Sigmoid colon (tissue), 7 donors: ENCODE results near the gene STAT4. TPM values are rescaled to one million over a fixed set of nuclear protein-coding genes. Genes with fewer than 3 reads are reported as not detected.

Source experiments
- DNase-seq: peaks from one replicate; pipeline ENCODE4 v3.0.0-alpha.2; 2019
- H3K27ac ChIP-seq, 4 donors: fragments of 200-600 bp; sonication (generic); one replicate each; pipeline ENCODE4 v1.5.1; 2016 to 2019; ENCODE audit warnings: mild to moderate bottlenecking in 1 of 4
- H3K27me3 ChIP-seq, 3 donors: fragments of 200-600 bp; sonication (generic); one replicate each; pipeline ENCODE4 v1.5.1; 2019; ENCODE audit warnings: mild to moderate bottlenecking in 1 of 3
- H3K36me3 ChIP-seq, 4 donors: fragments of 200-600 bp; sonication (generic); one replicate each; pipeline ENCODE4 v1.5.1; 2016 to 2019
- H3K4me1 ChIP-seq, 4 donors: fragments of 200-600 bp; sonication (generic); one replicate each; pipeline ENCODE4 v1.5.1; 2017 to 2019
- H3K4me3 ChIP-seq, 4 donors: fragments of 200-600 bp; sonication (generic); one replicate each; pipeline ENCODE4 v1.5.1; 2017 to 2019; ENCODE audit warnings: mild to moderate bottlenecking in 2 of 4, moderate library complexity in 1 of 4
- H3K9me3 ChIP-seq, 4 donors: fragments of 200-600 bp in 3 of 4; sonication (generic) in 3 of 4; one replicate each; pipeline versions ENCODE4 v1.5.1 to v1.6.1; 2013 to 2019
- EP300 ChIP-seq, 4 donors: sonication (generic); formaldehyde crosslinking; IDR thresholded peaks; one replicate each; pipeline ENCODE4 v1.6.1; 2017; ENCODE audit warnings: antibody characterized with exemption in 4 of 4
- POLR2A ChIP-seq, 2 donors: fragments of 450-650 bp; IDR thresholded peaks; one replicate each; pipeline ENCODE4 v1.6.1; 2016; ENCODE audit warnings: antibody characterized with exemption in 2 of 2, mild to moderate bottlenecking in 2 of 2, moderate library complexity in 2 of 2
- POLR2AphosphoS5 ChIP-seq, 4 donors: sonication (generic); formaldehyde crosslinking; IDR thresholded peaks; one replicate each; pipeline ENCODE4 v1.6.1; 2017; ENCODE audit warnings: antibody characterized with exemption in 4 of 4
- WGBS, 2 donors: extraction: QIAGEN DNeasy Blood & Tissue Kit; methylation state at CpG; one replicate each; pipeline ENCODE4 v1.1.7; 2013; 5-methylcytosine and 5-hydroxymethylcytosine counted together
- intact Hi-C: fragments of 100-400 bp; cut with DNase I; formaldehyde crosslinking; loops from one replicate; pipeline ENCODE4 v1.15.1; 2023
- polyA plus RNA-seq, 3 donors: library from polyadenylated mRNA; stranded (reverse); fragments of 200-250 nt; gene quantifications; one replicate each; pipeline ENCODE4 v1.2.3, GENCODE V29; 2013
- total RNA-seq, 4 donors: library from RNA; depleted of rRNA; stranded (reverse); fragments of >200 nt; gene quantifications; one replicate each; pipeline ENCODE4 v1.1.0, GENCODE V29; 2016
- TF ChIP-seq, protein P1 (sequence below), 4 experiments: fragments of 450-650 bp in 3 of 4; fragments of 200-600 bp in 1 of 4; IDR thresholded peaks; one replicate each; pipeline ENCODE4 v1.5.1; 2016 to 2019; ENCODE audit warnings: antibody characterized with exemption in 4 of 4, mild to moderate bottlenecking in 3 of 4, moderate library complexity in 2 of 4
- donor health status: healthy with polysubstance abuse.
- donor health status: Bipolar disorder and iron deficiency.
- donor health status: healthy.

Gene STAT4, protein sequence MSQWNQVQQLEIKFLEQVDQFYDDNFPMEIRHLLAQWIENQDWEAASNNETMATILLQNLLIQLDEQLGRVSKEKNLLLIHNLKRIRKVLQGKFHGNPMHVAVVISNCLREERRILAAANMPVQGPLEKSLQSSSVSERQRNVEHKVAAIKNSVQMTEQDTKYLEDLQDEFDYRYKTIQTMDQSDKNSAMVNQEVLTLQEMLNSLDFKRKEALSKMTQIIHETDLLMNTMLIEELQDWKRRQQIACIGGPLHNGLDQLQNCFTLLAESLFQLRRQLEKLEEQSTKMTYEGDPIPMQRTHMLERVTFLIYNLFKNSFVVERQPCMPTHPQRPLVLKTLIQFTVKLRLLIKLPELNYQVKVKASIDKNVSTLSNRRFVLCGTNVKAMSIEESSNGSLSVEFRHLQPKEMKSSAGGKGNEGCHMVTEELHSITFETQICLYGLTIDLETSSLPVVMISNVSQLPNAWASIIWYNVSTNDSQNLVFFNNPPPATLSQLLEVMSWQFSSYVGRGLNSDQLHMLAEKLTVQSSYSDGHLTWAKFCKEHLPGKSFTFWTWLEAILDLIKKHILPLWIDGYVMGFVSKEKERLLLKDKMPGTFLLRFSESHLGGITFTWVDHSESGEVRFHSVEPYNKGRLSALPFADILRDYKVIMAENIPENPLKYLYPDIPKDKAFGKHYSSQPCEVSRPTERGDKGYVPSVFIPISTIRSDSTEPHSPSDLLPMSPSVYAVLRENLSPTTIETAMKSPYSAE
- total RNA-seq (1 to 10 TPM in 1 of 4 donors, under 1 TPM in 2, not detected in 1; 0.68 to 2.3 (median 0.71) TPM), polyA plus RNA-seq (1 to 10 TPM in 1 of 3 donors, under 1 TPM in 2; 0.46 to 4.6 (median 0.60) TPM)

DNA sequence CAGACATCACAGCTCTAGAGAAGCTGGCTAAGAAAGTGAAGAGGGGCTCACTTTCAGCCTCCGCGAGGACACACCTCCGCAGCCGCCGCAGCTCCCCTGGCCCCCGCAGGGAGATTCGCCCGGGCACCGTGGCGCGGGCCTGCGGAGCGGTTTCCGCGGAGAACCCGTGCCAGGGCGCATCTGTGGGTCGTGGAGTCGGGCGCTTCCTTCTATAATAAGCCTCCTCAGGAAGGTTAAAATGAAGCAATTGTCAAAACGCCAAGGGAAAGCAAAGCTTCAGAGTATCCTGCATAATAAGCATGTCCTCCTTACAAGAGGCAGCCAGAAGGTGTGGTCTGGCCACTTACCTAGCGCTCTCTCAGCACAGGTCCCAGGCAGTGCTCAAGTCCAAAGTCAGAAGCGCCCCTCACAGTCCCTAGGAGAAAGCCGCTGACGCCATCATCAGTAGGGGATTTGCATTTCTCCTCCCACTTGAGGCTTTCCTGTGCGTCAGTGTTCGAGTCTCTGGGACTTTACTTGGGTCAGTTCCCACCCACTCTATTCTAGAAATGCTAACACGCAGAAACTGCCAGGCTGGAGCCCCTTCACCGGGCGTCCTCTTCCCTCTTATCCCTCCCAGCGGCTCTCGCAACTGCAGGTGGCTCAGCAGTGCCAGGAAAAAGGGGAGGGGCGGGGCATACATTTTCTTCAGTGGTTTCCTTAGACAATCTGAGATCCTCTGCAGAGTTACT is at the start of gene STAT4:
TSS of gene STAT4 (minus strand) at position 395 of the 731 bp plus-strand sequence. CDS start 2,791 bp downstream, outside the sequence.
- WGBS, 2 donors = 1 to 2% methylated on average over 33 of the region's 33 CpGs

DNA sequence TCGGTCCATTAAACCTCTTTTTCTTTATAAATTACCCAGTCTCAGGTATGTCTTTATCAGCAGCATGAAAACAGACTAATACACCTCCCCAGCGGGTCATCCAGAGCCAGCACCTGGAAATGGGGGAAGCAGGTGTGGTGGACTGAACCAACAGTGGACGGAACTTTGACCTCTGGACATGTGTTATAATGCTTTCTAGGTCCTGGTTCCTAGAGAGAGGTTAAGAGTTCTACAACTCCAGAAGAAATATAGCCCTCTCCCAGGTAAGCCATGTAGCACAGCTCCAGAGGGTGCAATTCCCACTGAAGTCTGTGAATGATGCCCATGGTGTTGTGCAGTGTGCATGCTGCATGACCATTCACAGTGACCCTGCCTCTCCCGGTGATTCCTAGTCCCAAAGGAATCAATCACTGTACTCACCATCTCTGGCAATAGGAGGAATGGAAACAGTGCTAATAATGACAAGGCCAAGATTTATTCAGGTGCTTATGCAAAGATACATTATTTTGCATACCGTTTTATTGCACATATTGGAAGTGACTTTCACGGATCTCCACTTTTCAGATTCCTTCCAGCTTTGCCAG is 49.2 kb upstream of the STAT4 start:
- Histone ChIP-seq H3K4me1 (no peaks in the 10 kb centered on the region), H3K9me3 (peaks cover 0 to 2% (median 0%) of the 10 kb centered on the region in 4 donors), H3K4me3 (no peak overlapping the region), H3K27ac (no peak overlapping the region), H3K27me3 (no peaks in the 10 kb centered on the region), H3K36me3 (no peaks in the 10 kb centered on the region)
- intact Hi-C loops = no loop called here
- 95 to 96% methylated on average over 6 of the region's 6 CpGs for WGBS, 2 donors
- TF ChIP-seq POLR2AphosphoS5 (IDR thresholded peaks at IDR 0.05) (no peak), POLR2A (IDR thresholded peaks at IDR 0.05) (no peak), EP300 (IDR thresholded peaks at IDR 0.05) (no peak)
- TF ChIP-seq, protein P1, sequence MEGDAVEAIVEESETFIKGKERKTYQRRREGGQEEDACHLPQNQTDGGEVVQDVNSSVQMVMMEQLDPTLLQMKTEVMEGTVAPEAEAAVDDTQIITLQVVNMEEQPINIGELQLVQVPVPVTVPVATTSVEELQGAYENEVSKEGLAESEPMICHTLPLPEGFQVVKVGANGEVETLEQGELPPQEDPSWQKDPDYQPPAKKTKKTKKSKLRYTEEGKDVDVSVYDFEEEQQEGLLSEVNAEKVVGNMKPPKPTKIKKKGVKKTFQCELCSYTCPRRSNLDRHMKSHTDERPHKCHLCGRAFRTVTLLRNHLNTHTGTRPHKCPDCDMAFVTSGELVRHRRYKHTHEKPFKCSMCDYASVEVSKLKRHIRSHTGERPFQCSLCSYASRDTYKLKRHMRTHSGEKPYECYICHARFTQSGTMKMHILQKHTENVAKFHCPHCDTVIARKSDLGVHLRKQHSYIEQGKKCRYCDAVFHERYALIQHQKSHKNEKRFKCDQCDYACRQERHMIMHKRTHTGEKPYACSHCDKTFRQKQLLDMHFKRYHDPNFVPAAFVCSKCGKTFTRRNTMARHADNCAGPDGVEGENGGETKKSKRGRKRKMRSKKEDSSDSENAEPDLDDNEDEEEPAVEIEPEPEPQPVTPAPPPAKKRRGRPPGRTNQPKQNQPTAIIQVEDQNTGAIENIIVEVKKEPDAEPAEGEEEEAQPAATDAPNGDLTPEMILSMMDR (IDR thresholded peaks at IDR 0.05) = no peak
- DNase-seq = no peak

More for the DNA sequence above, at the start of gene STAT4:
- no peaks in the 10 kb centered on the region for H3K9me3 ChIP-seq
- peaks cover 0 to 12% (median 11%) of the 10 kb centered on the region in 4 donors for H3K4me1 ChIP-seq
- peak; percentile 65 for DNase-seq
- H3K27ac ChIP-seq = peak within 1 kb of the TSS in 1 of 4 donors; percentile 23
- TF ChIP-seq POLR2AphosphoS5 (IDR thresholded peaks at IDR 0.05) (peak in 1 of 4 donors; percentile 47), EP300 (IDR thresholded peaks at IDR 0.05) (no peak), POLR2A (IDR thresholded peaks at IDR 0.05) (peak in 1 of 2 donors; percentile 8)
- TF ChIP-seq, protein P1 (IDR thresholded peaks at IDR 0.05) = no peak
- peaks cover 0 to 12% (median 6%) of the 10 kb centered on the region in 3 donors for H3K27me3 ChIP-seq
- no peaks in the 10 kb centered on the region for H3K36me3 ChIP-seq
- intact Hi-C loops = no loop called here
- peak within 1 kb of the TSS; percentile 23 to 55 (median 42) for H3K4me3 ChIP-seq

DNA sequence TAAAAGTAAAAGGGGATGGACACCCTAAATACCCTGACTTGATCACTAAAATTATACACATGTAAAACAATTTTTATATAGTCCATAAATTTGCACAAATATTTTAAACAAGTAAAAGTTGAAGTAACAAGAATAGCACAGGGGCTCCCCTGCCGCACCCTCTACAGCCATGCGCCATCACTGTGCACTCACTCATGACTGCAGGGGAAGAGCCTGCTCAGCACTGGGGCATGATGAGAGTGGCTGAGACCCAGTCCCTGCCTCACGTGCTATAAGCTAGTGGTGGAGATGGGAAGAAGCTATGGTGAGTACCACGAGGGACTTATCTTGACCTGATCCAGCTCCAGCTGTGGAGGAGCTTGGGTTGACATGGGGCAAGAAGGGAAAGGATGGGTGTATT is 47.5 kb upstream of the STAT4 start:
- no peaks in the 10 kb centered on the region for H3K36me3 ChIP-seq
- intact Hi-C loops = no loop called here
- H3K27ac ChIP-seq = no peak overlapping the region
- H3K9me3 ChIP-seq = peaks cover 0 to under 1% (median 0%) of the 10 kb centered on the region in 4 donors
- WGBS, 2 donors = 96 to 97% methylated on average over 4 of the region's 4 CpGs
- H3K27me3 ChIP-seq = no peaks in the 10 kb centered on the region
- DNase-seq = no peak
- no peak overlapping the region for H3K4me3 ChIP-seq
- TF ChIP-seq, protein P1 (IDR thresholded peaks at IDR 0.05) = no peak
- TF ChIP-seq EP300 (IDR thresholded peaks at IDR 0.05) (no peak), POLR2A (IDR thresholded peaks at IDR 0.05) (no peak), POLR2AphosphoS5 (IDR thresholded peaks at IDR 0.05) (no peak)
- H3K4me1 ChIP-seq = no peaks in the 10 kb centered on the region

DNA sequence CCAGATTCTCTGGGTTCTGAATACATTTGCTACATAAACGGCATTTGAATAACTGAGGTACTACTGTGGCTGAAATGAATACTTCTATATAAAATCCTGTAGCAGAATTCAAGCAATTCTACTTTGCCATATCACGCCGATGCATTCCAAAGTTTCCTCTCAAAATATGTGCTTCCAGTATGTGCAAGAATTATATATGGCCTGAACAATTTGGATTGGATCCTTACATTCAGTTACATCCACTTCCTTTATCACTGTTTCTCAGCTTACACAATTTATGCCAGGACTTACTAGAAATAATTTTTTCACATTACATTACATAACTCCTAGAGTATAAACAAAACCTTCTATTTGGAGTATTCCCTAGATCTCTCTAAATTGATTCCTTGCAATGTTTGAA is 46.3 kb upstream of the STAT4 start:
- TF ChIP-seq POLR2A (IDR thresholded peaks at IDR 0.05) (no peak), POLR2AphosphoS5 (IDR thresholded peaks at IDR 0.05) (no peak), EP300 (IDR thresholded peaks at IDR 0.05) (no peak)
- TF ChIP-seq, protein P1 (IDR thresholded peaks at IDR 0.05) = no peak

More for the DNA sequence above, 46.3 kb upstream of the STAT4 start:
- Histone ChIP-seq H3K27ac (no peak overlapping the region), H3K36me3 (no peaks in the 10 kb centered on the region), H3K9me3 (no peaks in the 10 kb centered on the region), H3K4me1 (no peaks in the 10 kb centered on the region), H3K4me3 (no peak overlapping the region), H3K27me3 (no peaks in the 10 kb centered on the region)
- 98% methylated on average over 3 of the region's 3 CpGs for WGBS, 2 donors
- intact Hi-C loops = no loop called here
- DNase-seq = no peak
